H1 (cell line): Measurements from ENCODE around the gene PRKCA. TPM values are rescaled to one million over a fixed set of nuclear protein-coding genes. Genes with fewer than 3 reads are reported as not detected.

ENCODE experiments used
- CTCF ChIA-PET: fragments of 300-600 bp; sonication (Branson Sonifier 250); formaldehyde crosslinking; loops from one replicate; lab custom pipeline; 2021; ENCODE audit not compliant: partially characterized antibody; lab: Charles Lee
- POLR2A ChIA-PET: fragments of 300-600 bp; sonication (Branson Sonifier 250); formaldehyde crosslinking; loops from one replicate; lab custom pipeline; 2021; ENCODE audit warnings: inconsistent platforms; ENCODE audit not compliant: partially characterized antibody; lab: Charles Lee
- DNase-seq, 2 experiments: peaks; one replicate each; pipeline versions ENCODE4 v3.0.0 to v3.0.0-alpha.2; 2010 to 2022; ENCODE audit warnings: low spot score in 2 of 2, low read depth in 1 of 2, mixed read lengths in 1 of 2
- FAIRE-seq: peaks from 2 replicates; lab custom pipeline; 2011; peaks lifted over from hg19 to GRCh38; lab: Jason Lieb, UNC
- H2AFZ ChIP-seq: 2 replicates; pipeline ENCODE4 v1.8.1; 2012; ENCODE audit warnings: low read length, inconsistent platforms
- H2AK5ac ChIP-seq: 2 replicates; pipeline ENCODE4 v1.6.1; 2013; ENCODE audit warnings: low read depth, low read length
- H2BK120ac ChIP-seq: replicated peaks from 2 replicates; pipeline ENCODE3; 2013; ENCODE audit warnings: low read depth, low read length, inconsistent platforms
- H2BK12ac ChIP-seq: 2 replicates; pipeline ENCODE4 v1.6.1; 2013; ENCODE audit warnings: low read depth, low read length
- H2BK15ac ChIP-seq: 2 replicates; pipeline ENCODE4 v1.6.1; 2013; ENCODE audit warnings: low read length
- H2BK20ac ChIP-seq: 2 replicates; pipeline ENCODE4 v1.6.1; 2013; ENCODE audit warnings: low read length
- H2BK5ac ChIP-seq: 2 replicates; pipeline ENCODE4 v1.6.1; 2013; ENCODE audit warnings: low read depth, low read length
- H3K14ac ChIP-seq: 2 replicates; pipeline ENCODE4 v1.6.1; 2013; ENCODE audit warnings: inconsistent platforms; ENCODE audit not compliant: insufficient read length
- H3K18ac ChIP-seq: 2 replicates; pipeline ENCODE4 v1.6.1; 2013; ENCODE audit warnings: low read length; ENCODE audit errors: extremely low read depth
- H3K23ac ChIP-seq: 2 replicates; pipeline ENCODE4 v1.6.1; 2013; ENCODE audit warnings: inconsistent platforms; ENCODE audit not compliant: insufficient read length
- H3K23me2 ChIP-seq: 2 replicates; pipeline ENCODE4 v1.6.1; 2013; ENCODE audit warnings: low read depth, low read length
- H3K27ac ChIP-seq: 2 replicates; pipeline ENCODE4 v1.6.1; 2011; ENCODE audit warnings: low read depth, low read length, inconsistent platforms
- H3K27me3 ChIP-seq, 4 experiments: replicated peaks in 1 of 4; 1 replicate in 1 of 4; 2 replicates in 3 of 4; pipeline versions ENCODE4 v1.6.1 to v1.8.1; 2011 to 2013; ENCODE audit warnings: low read length in 3 of 4, mild to moderate bottlenecking in 3 of 4, inconsistent platforms in 2 of 4, mixed read lengths in 2 of 4, moderate library complexity in 1 of 4; ENCODE audit not compliant: control insufficient read depth in 3 of 4, insufficient read depth in 3 of 4; ENCODE audit errors: extremely low read depth in 1 of 4
- H3K36me3 ChIP-seq, 4 experiments: 2 replicates each; pipeline versions ENCODE4 v1.6.1 to v1.8.1; 2011 to 2013; ENCODE audit warnings: mild to moderate bottlenecking in 4 of 4, low read length in 3 of 4, moderate library complexity in 2 of 4, control low read depth in 1 of 4, inconsistent platforms in 1 of 4; ENCODE audit not compliant: insufficient read depth in 4 of 4, control insufficient read depth in 2 of 4
- H3K4ac ChIP-seq: replicated peaks from 2 replicates; pipeline ENCODE3; 2013; ENCODE audit warnings: low read length, low read depth, mixed read lengths, inconsistent platforms; ENCODE audit not compliant: insufficient read length
- H3K4me1 ChIP-seq, 4 experiments: replicated peaks in 1 of 4; 1 replicate in 1 of 4; 2 replicates in 3 of 4; pipeline versions ENCODE4 v1.6.1 to v1.8.1; 2011 to 2013; ENCODE audit warnings: low read length in 3 of 4, inconsistent platforms in 2 of 4, mixed read lengths in 1 of 4; ENCODE audit not compliant: insufficient read depth in 4 of 4, control insufficient read depth in 3 of 4
- H3K4me2 ChIP-seq, 2 experiments: 2 replicates each; pipeline versions ENCODE4 v1.6.1 to v1.8.1; 2011 to 2013; ENCODE audit warnings: low read depth in 2 of 2, low read length in 2 of 2, control low read depth in 1 of 2, inconsistent platforms in 1 of 2, mild to moderate bottlenecking in 1 of 2; ENCODE audit not compliant: insufficient read depth in 1 of 2
- H3K4me3 ChIP-seq, 4 experiments: fragments of 200-600, 300-600 bp in 1 of 4; sonication (generic), shearing (Covaris generic), sonication (Bioruptor Twin) in 1 of 4; 2 replicates each; pipeline versions ENCODE4 v1.5.1 to v1.8.1; 2011 to 2016; ENCODE audit warnings: low read length in 4 of 4, low read depth in 3 of 4, control low read depth in 2 of 4, inconsistent platforms in 2 of 4, mild to moderate bottlenecking in 2 of 4, mixed read lengths in 1 of 4, moderate library complexity in 1 of 4; ENCODE audit not compliant: insufficient read depth in 2 of 4; ENCODE audit errors: extremely low read depth in 1 of 4
- H3K56ac ChIP-seq: replicated peaks from 2 replicates; pipeline ENCODE3; 2013; ENCODE audit warnings: low read depth, mild to moderate bottlenecking, mixed read lengths, low read length, inconsistent platforms; ENCODE audit not compliant: insufficient read length
- H3K79me1 ChIP-seq: 2 replicates; pipeline ENCODE4 v1.6.1; 2013; ENCODE audit warnings: low read depth, low read length, control low read depth
- H3K79me2 ChIP-seq, 2 experiments: 2 replicates each; pipeline versions ENCODE4 v1.6.1 to v1.8.1; 2012 to 2013; ENCODE audit warnings: low read length in 2 of 2, mild to moderate bottlenecking in 2 of 2, inconsistent platforms in 1 of 2; ENCODE audit not compliant: insufficient read depth in 2 of 2, control insufficient read depth in 1 of 2
- H3K9ac ChIP-seq, 4 experiments: replicated peaks in 1 of 4; 1 replicate in 1 of 4; 2 replicates in 3 of 4; pipeline versions ENCODE4 v1.6.1 to v1.8.1; 2011 to 2013; ENCODE audit warnings: low read depth in 3 of 4, low read length in 3 of 4, control low read depth in 2 of 4, mild to moderate bottlenecking in 2 of 4, moderate library complexity in 2 of 4, inconsistent platforms in 1 of 4; ENCODE audit errors: extremely low read depth in 1 of 4
- H3K9me3 ChIP-seq, 2 experiments: 2 replicates each; pipeline versions ENCODE4 v1.6.1 to v1.8.1; 2012 to 2013; ENCODE audit warnings: mild to moderate bottlenecking in 2 of 2, moderate library complexity in 2 of 2, control low read depth in 1 of 2, inconsistent platforms in 1 of 2, low read depth in 1 of 2, low read length in 1 of 2, mixed read lengths in 1 of 2; ENCODE audit not compliant: insufficient read depth in 2 of 2
- H4K20me1 ChIP-seq, 2 experiments: replicated peaks in 1 of 2; 2 replicates each; pipeline versions ENCODE3 to v1.8.1; 2011 to 2013; ENCODE audit warnings: inconsistent platforms in 2 of 2, low read length in 2 of 2, mild to moderate bottlenecking in 1 of 2; ENCODE audit not compliant: insufficient read depth in 2 of 2, control insufficient read depth in 1 of 2
- H4K5ac ChIP-seq: 2 replicates; pipeline ENCODE4 v1.6.1; 2013; ENCODE audit warnings: low read length, low read depth, mixed read lengths, inconsistent platforms; ENCODE audit not compliant: insufficient read length
- H4K8ac ChIP-seq: 2 replicates; pipeline ENCODE4 v1.8.0; 2013; ENCODE audit warnings: mild to moderate bottlenecking, moderate library complexity, low read length, inconsistent platforms; ENCODE audit not compliant: insufficient read depth; ENCODE audit errors: extremely low read depth
- H4K91ac ChIP-seq: replicated peaks from 2 replicates; pipeline ENCODE3; 2013; ENCODE audit warnings: low read length, mixed read lengths, inconsistent platforms; ENCODE audit not compliant: insufficient read length
- CHD1 ChIP-seq: IDR thresholded peaks from 2 replicates; pipeline ENCODE4 v1.6.1; 2012; ENCODE audit warnings: low read depth, low read length, improper control_type of control experiment
- FOSL1 ChIP-seq: IDR thresholded peaks from 2 replicates; pipeline ENCODE4 v1.6.1; 2011; ENCODE audit warnings: mild to moderate bottlenecking, low read depth, low read length, moderate library complexity; ENCODE audit not compliant: insufficient read depth
- RBBP5 ChIP-seq: IDR thresholded peaks from 2 replicates; pipeline ENCODE4 v1.7.1; 2012; ENCODE audit warnings: low read depth, mild to moderate bottlenecking, inconsistent platforms, low read length, moderate library complexity, borderline replicate concordance
- SP2 ChIP-seq: IDR thresholded peaks from 2 replicates; pipeline ENCODE4 v1.6.1; 2012; ENCODE audit warnings: mild to moderate bottlenecking, low read length, inconsistent platforms
- SRF ChIP-seq: IDR thresholded peaks from 2 replicates; pipeline ENCODE4 v1.6.1; 2011; ENCODE audit warnings: mild to moderate bottlenecking, low read depth, low read length, moderate library complexity
- TAF1 ChIP-seq: IDR thresholded peaks from 2 replicates; pipeline ENCODE4 v1.6.1; 2011; ENCODE audit warnings: mild to moderate bottlenecking, low read depth, low read length
- WGBS, 2 experiments: shearing (Covaris generic) in 1 of 2; methylation state at CpG; one replicate each; pipeline versions ENCODE4 v1.1.6 to v1.1.7; 2013 to 2015; ENCODE audit warnings: low lambda C conversion rate in 2 of 2, mixed read lengths in 2 of 2, inconsistent platforms in 1 of 2, low coverage in 1 of 2, missing lambda C conversion rate in 1 of 2; ENCODE audit not compliant: insufficient replicate concordance in 2 of 2, insufficient coverage in 1 of 2, insufficient read length in 1 of 2; ENCODE audit errors: extremely low coverage in 1 of 2, missing lambda C conversion rate in 1 of 2; 5-methylcytosine and 5-hydroxymethylcytosine counted together
- polyA plus RNA-seq, 7 experiments: library from polyadenylated mRNA; depleted of rRNA in 3 of 7; stranded (reverse) in 5 of 7; unstranded in 2 of 7; fragments of >200 nt in 5 of 7; fragments of 200-250 nt in 2 of 7; gene quantifications; 1 replicate in 5 of 7; 2 replicates in 1 of 7; 4 replicates in 1 of 7; pipeline versions ENCODE4 v1.2.1 to v1.2.3, GENCODE V29; 2011 to 2013; ENCODE audit warnings: missing spikeins in 2 of 7, mixed read lengths in 2 of 7
- total RNA-seq: library from RNA; stranded (reverse); fragmentation: NEBNext Ultra II Directional; extraction: Animal tissue kit (Norgen Biotek cat#: 25700); gene quantifications from 2 replicates; pipeline ENCODE4 v1.2.1, GENCODE V29; 2021
- TF ChIP-seq, protein P1 (sequence below): IDR thresholded peaks from 2 replicates; pipeline ENCODE4 v1.6.1; 2012; ENCODE audit warnings: low read length, inconsistent platforms
- TF ChIP-seq, protein P2 (sequence below): IDR thresholded peaks from 2 replicates; pipeline ENCODE4 v1.6.1; 2011; ENCODE audit warnings: low read depth, mild to moderate bottlenecking, low read length; ENCODE audit not compliant: insufficient read depth

PRKCA gene
- total and polyA plus RNA-seq, 2 of the 8 experiments (the other 6 are each of a cell fraction or from before 2014, with no cell fraction given): 5.8 to 17.8 TPM

DNA sequence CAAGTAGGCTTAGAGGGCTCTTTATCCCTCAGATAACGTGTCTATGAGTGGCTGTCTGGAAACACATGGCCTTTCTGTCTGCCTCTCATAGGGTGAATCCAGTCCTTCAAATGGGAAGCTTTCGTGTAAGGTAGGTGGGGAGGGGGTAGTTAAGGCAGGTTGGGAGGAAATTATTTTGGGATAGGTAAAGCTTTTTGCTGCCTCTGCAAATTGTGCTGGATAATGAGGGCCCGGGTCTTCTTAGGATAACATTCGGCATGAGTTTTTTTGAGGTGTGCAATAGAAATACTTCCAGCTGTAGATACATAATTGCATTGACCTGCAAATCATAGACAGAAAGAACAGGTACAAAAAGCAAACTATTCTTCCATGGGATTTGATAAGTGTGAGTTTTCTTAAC is 189.7 kb downstream of the PRKCA start:
- POLR2A ChIA-PET: interaction anchor here (1.4 kb wide), 1 partner anchor 16 kb away, joined by 3 read pairs; no protein-coding TSS in a partner anchor
- Histone ChIP-seq H3K4me1 (peaks cover 2 to 17% (median 15%) of the 10 kb centered on the region in 4 experiments; a peak in 4 of 7 replicates), H3K79me2 (no peaks in the 10 kb centered on the region), H3K9me3 (no peaks in the 10 kb centered on the region), H2BK120ac (no peak overlapping the region), H3K4me3 (no peak overlapping the region), H3K79me1 (no peaks in the 10 kb centered on the region), H3K4ac (no peak overlapping the region), H3K27me3 (no peaks in the 10 kb centered on the region), H2AK5ac (no peak overlapping the region), H3K4me2 (no peak overlapping the region), H2BK20ac (no peak overlapping the region), H2BK12ac (no peak overlapping the region), H3K9ac (0 out of 7 replicates have a peak overlapping the region, but pooled peaks of 1 of the 4 experiments have one; percentile 46), H3K36me3 (no peaks in the 10 kb centered on the region), H3K14ac (no peak overlapping the region), H3K23me2 (no peaks in the 10 kb centered on the region), H3K23ac (no peak overlapping the region), H4K20me1 (no peaks in the 10 kb centered on the region), H2AFZ (no peak overlapping the region), H2BK5ac (no peak overlapping the region), H3K18ac (no peak overlapping the region), H3K27ac (no peak overlapping the region), H4K8ac (no peak overlapping the region), H3K56ac (no peak overlapping the region), H4K5ac (no peak overlapping the region), H4K91ac (no peak overlapping the region), H2BK15ac (0 out of 2 replicates have a peak overlapping the region, but pooled peaks have one; percentile 36)
- FAIRE-seq (no peak), DNase-seq (no peak)
- CTCF ChIA-PET: interaction anchor here (1.0 to 2.7 kb wide), 4 partner anchors 9 to 180 kb away, joined by 3 to 13 read pairs (median 4); no protein-coding TSS in a partner anchor
- no peak for TF ChIP-seq SP2
- no peak for TF ChIP-seq RBBP5
- no peak for TF ChIP-seq SRF
- TF ChIP-seq FOSL1: no peak
- TF ChIP-seq, protein P1, sequence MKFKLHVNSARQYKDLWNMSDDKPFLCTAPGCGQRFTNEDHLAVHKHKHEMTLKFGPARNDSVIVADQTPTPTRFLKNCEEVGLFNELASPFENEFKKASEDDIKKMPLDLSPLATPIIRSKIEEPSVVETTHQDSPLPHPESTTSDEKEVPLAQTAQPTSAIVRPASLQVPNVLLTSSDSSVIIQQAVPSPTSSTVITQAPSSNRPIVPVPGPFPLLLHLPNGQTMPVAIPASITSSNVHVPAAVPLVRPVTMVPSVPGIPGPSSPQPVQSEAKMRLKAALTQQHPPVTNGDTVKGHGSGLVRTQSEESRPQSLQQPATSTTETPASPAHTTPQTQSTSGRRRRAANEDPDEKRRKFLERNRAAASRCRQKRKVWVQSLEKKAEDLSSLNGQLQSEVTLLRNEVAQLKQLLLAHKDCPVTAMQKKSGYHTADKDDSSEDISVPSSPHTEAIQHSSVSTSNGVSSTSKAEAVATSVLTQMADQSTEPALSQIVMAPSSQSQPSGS: no peak
- TF ChIP-seq CHD1: no peak
- TF ChIP-seq, protein P2, sequence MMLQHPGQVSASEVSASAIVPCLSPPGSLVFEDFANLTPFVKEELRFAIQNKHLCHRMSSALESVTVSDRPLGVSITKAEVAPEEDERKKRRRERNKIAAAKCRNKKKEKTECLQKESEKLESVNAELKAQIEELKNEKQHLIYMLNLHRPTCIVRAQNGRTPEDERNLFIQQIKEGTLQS: no peak
- no peak for TF ChIP-seq TAF1
- 86% methylated on average over 4 of the region's 4 CpGs; no CpG with 5 or more reads in 1 of the 2 experiments for WGBS, 2 experiments
